GF-D8 (cell line): Measurements from ENCODE around the gene KCTD11.

Experiments
- DNase-seq: peaks from one replicate; lab custom pipeline; 2025; lab: John Stamatoyannopoulos, UW

Gene KCTD11

GRCh38 chr17:7379134-7379533, 27.2 kb downstream of the KCTD11 start:
- no peak for DNase-seq

- no peak for DNase-seq
Observed at GRCh38 chr17:7380321-7380720, 28.4 kb downstream of the KCTD11 start.

GRCh38 chr17:7380855-7381683, 29.1 kb downstream of the KCTD11 start, which contains the start of gene TNK1:
Gene TNK1, plus strand, starts transcription at chr17:7381089. Its CDS starts 1,838 bp downstream, at chr17:7382927.
- no peak for DNase-seq

GRCh38 chr17:7382901-7383300, 30.9 kb downstream of the KCTD11 start:
- DNase-seq, result no peak

GRCh38 chr17:7383371-7383741, 31.4 kb downstream of the KCTD11 start:
- no peak for DNase-seq

GRCh38 chr17:7383742-7384488, 32.0 kb downstream of the KCTD11 start:
- no peak for DNase-seq

GRCh38 chr17:7384489-7385081, 32.6 kb downstream of the KCTD11 start:
- DNase-seq, result no peak

- no peak for DNase-seq
Observed at GRCh38 chr17:7388856-7389255, 36.9 kb downstream of the KCTD11 start.

GRCh38 chr17:7389924-7390910, 38.3 kb downstream of the KCTD11 start:
- no peak for DNase-seq

- no peak for DNase-seq
Observed at GRCh38 chr17:7391307-7391706, 39.3 kb downstream of the KCTD11 start.

GRCh38 chr17:7392696-7393612, 41.0 kb downstream of the KCTD11 start:
- DNase-seq, result no peak

GRCh38 chr17:7393613-7394451, 41.9 kb downstream of the KCTD11 start:
- DNase-seq, result no peak

GRCh38 chr17:7394452-7395191, 42.7 kb downstream of the KCTD11 start, which contains the start of gene PLSCR3:
Gene PLSCR3, minus strand, starts transcription at chr17:7394525. Its CDS starts 415 bp downstream, at chr17:7394110.
- peak; percentile 40 for DNase-seq

GRCh38 chr17:7396147-7396546, 44.2 kb downstream of the KCTD11 start:
- no peak for DNase-seq

- DNase-seq, result no peak
Observed at GRCh38 chr17:7398612-7399011, 46.6 kb downstream of the KCTD11 start.

GRCh38 chr17:7403043-7403726, 51.2 kb downstream of the KCTD11 start:
- no peak for DNase-seq

GRCh38 chr17:7403727-7403976, 51.7 kb downstream of the KCTD11 start:
- DNase-seq, result no peak

GRCh38 chr17:7403977-7404736, 52.2 kb downstream of the KCTD11 start, which contains the start of gene TMEM256:
Gene TMEM256, minus strand, starts transcription at chr17:7404097. Its CDS starts 13 bp downstream, at chr17:7404084.
- DNase-seq, result peak; percentile 82
